Measurements from ENCODE around the gene PTPRT.

Gene PTPRT

GRCh38 chr20:42102000-42102399, 1087.7 kb downstream of the PTPRT start:
- H3K36me3 ChIP-seq (ENCODE audit: control insufficient read depth, insufficient read depth, low read length): no peaks in the 10 kb centered on the region
- H3K4me1 ChIP-seq (ENCODE audit: control insufficient read depth, insufficient read depth, low read length): no peaks in the 10 kb centered on the region
- no peaks in the 10 kb centered on the region for H3K9me3 ChIP-seq (ENCODE audit: control insufficient read depth, insufficient read depth, low read depth, low read length)
- H3K9ac ChIP-seq (ENCODE audit: low read length): no peak overlapping the region
- no peak overlapping the region for H3K4me3 ChIP-seq (ENCODE audit: low read depth, low read length)
- H3K27ac ChIP-seq (ENCODE audit: low read depth, low read length): no peak overlapping the region
- no peaks in the 10 kb centered on the region for H3K27me3 ChIP-seq (ENCODE audit: control insufficient read depth, insufficient read depth, low read length)

DNA sequence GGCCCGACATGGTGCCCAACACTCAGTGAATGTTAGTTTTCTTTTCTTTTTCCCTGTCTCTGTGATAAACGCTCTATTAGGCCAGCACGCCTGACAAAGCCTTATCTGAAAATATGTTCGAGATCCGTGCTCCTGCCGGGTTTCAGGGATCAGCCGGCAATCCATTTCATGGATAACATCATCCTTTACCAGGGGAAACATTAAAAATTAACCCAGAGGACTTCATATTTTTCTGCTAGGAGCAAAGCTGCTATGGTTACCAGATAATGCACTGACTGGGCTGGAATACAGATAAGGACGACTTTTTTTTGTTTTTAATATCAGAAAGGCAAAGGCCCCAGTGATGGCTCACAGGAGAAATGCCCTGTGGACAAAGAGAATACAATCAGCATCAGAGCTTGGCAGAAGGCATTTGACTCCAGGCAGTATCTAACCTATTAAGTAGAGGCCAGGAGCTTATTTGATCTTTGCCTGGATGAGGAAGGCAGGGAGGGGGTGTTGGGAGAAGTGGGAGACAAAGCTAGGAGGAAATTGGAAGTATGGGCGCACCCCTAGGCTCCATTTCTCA, 1089.5 kb downstream of the PTPRT start:
- no peak overlapping the region for H3K9ac ChIP-seq (ENCODE audit: low read length)
- H3K36me3 ChIP-seq (ENCODE audit: control insufficient read depth, insufficient read depth, low read length): no peaks in the 10 kb centered on the region
- H3K9me3 ChIP-seq (ENCODE audit: control insufficient read depth, insufficient read depth, low read depth, low read length): no peaks in the 10 kb centered on the region
- no peaks in the 10 kb centered on the region for H3K27me3 ChIP-seq (ENCODE audit: control insufficient read depth, insufficient read depth, low read length)
- no peak overlapping the region for H3K4me3 ChIP-seq (ENCODE audit: low read depth, low read length)
- H3K4me1 ChIP-seq (ENCODE audit: control insufficient read depth, insufficient read depth, low read length): no peaks in the 10 kb centered on the region
- H3K27ac ChIP-seq (ENCODE audit: low read depth, low read length): no peak overlapping the region

- Histone ChIP-seq H3K27me3 (ENCODE audit: control insufficient read depth, insufficient read depth, low read length) (no peaks in the 10 kb centered on the region), H3K9me3 (ENCODE audit: control insufficient read depth, insufficient read depth, low read depth, low read length) (no peaks in the 10 kb centered on the region), H3K4me1 (ENCODE audit: control insufficient read depth, insufficient read depth, low read length) (no peaks in the 10 kb centered on the region), H3K27ac (ENCODE audit: low read depth, low read length) (no peak overlapping the region), H3K9ac (ENCODE audit: low read length) (no peak overlapping the region), H3K4me3 (ENCODE audit: low read depth, low read length) (no peak overlapping the region), H3K36me3 (ENCODE audit: control insufficient read depth, insufficient read depth, low read length) (no peaks in the 10 kb centered on the region)
These were observed 1090.6 kb downstream of the PTPRT start for GRCh38 chr20:42099101-42099500.

GRCh38 chr20:42098418-42098817, 1091.3 kb downstream of the PTPRT start:
- Histone ChIP-seq H3K27ac (ENCODE audit: low read depth, low read length) (no peak overlapping the region), H3K4me3 (ENCODE audit: low read depth, low read length) (no peak overlapping the region), H3K9me3 (ENCODE audit: control insufficient read depth, insufficient read depth, low read depth, low read length) (no peaks in the 10 kb centered on the region), H3K4me1 (ENCODE audit: control insufficient read depth, insufficient read depth, low read length) (no peaks in the 10 kb centered on the region), H3K36me3 (ENCODE audit: control insufficient read depth, insufficient read depth, low read length) (no peaks in the 10 kb centered on the region), H3K9ac (ENCODE audit: low read length) (no peak overlapping the region), H3K27me3 (ENCODE audit: control insufficient read depth, insufficient read depth, low read length) (no peaks in the 10 kb centered on the region)

GRCh38 chr20:42097741-42098140, 1092.0 kb downstream of the PTPRT start:
- Histone ChIP-seq H3K4me1 (ENCODE audit: control insufficient read depth, insufficient read depth, low read length) (no peaks in the 10 kb centered on the region), H3K36me3 (ENCODE audit: control insufficient read depth, insufficient read depth, low read length) (no peaks in the 10 kb centered on the region), H3K9me3 (ENCODE audit: control insufficient read depth, insufficient read depth, low read depth, low read length) (no peaks in the 10 kb centered on the region), H3K9ac (ENCODE audit: low read length) (no peak overlapping the region), H3K27me3 (ENCODE audit: control insufficient read depth, insufficient read depth, low read length) (no peaks in the 10 kb centered on the region; the same call in 1 of the 2 replicates), H3K27ac (ENCODE audit: low read depth, low read length) (no peak overlapping the region), H3K4me3 (ENCODE audit: low read depth, low read length) (no peak overlapping the region)

- H3K4me1 ChIP-seq (ENCODE audit: control insufficient read depth, insufficient read depth, low read length): no peaks in the 10 kb centered on the region
- H3K36me3 ChIP-seq (ENCODE audit: control insufficient read depth, insufficient read depth, low read length): no peaks in the 10 kb centered on the region
- H3K9me3 ChIP-seq (ENCODE audit: control insufficient read depth, insufficient read depth, low read depth, low read length): no peaks in the 10 kb centered on the region
- no peak overlapping the region for H3K9ac ChIP-seq (ENCODE audit: low read length)
- H3K4me3 ChIP-seq (ENCODE audit: low read depth, low read length): no peak overlapping the region
- peaks cover 3% of the 10 kb centered on the region; the same call in 1 of the 2 replicates for H3K27me3 ChIP-seq (ENCODE audit: control insufficient read depth, insufficient read depth, low read length)
- H3K27ac ChIP-seq (ENCODE audit: low read depth, low read length): no peak overlapping the region
These were observed 1094.5 kb downstream of the PTPRT start for GRCh38 chr20:42095221-42095620.

- no peak overlapping the region for H3K9ac ChIP-seq (ENCODE audit: low read length)
- no peaks in the 10 kb centered on the region for H3K9me3 ChIP-seq (ENCODE audit: control insufficient read depth, insufficient read depth, low read depth, low read length)
- no peak overlapping the region for H3K4me3 ChIP-seq (ENCODE audit: low read depth, low read length)
- no peaks in the 10 kb centered on the region for H3K36me3 ChIP-seq (ENCODE audit: control insufficient read depth, insufficient read depth, low read length)
- H3K4me1 ChIP-seq (ENCODE audit: control insufficient read depth, insufficient read depth, low read length): no peaks in the 10 kb centered on the region
- H3K27ac ChIP-seq (ENCODE audit: low read depth, low read length): no peak overlapping the region
- H3K27me3 ChIP-seq (ENCODE audit: control insufficient read depth, insufficient read depth, low read length): peaks cover 3% of the 10 kb centered on the region; the same call in 1 of the 2 replicates
These were observed 1095.9 kb downstream of the PTPRT start for GRCh38 chr20:42093542-42094440.

- no peak overlapping the region for H3K9ac ChIP-seq (ENCODE audit: low read length)
- no peak overlapping the region for H3K4me3 ChIP-seq (ENCODE audit: low read depth, low read length)
- H3K27me3 ChIP-seq (ENCODE audit: control insufficient read depth, insufficient read depth, low read length): peaks cover 3% of the 10 kb centered on the region; the same call in 1 of the 2 replicates
- H3K27ac ChIP-seq (ENCODE audit: low read depth, low read length): no peak overlapping the region
- no peaks in the 10 kb centered on the region for H3K9me3 ChIP-seq (ENCODE audit: control insufficient read depth, insufficient read depth, low read depth, low read length)
- H3K4me1 ChIP-seq (ENCODE audit: control insufficient read depth, insufficient read depth, low read length): no peaks in the 10 kb centered on the region
- no peaks in the 10 kb centered on the region for H3K36me3 ChIP-seq (ENCODE audit: control insufficient read depth, insufficient read depth, low read length)
These were observed 1096.7 kb downstream of the PTPRT start for GRCh38 chr20:42093041-42093440.

- no peaks in the 10 kb centered on the region for H3K36me3 ChIP-seq (ENCODE audit: control insufficient read depth, insufficient read depth, low read length)
These were observed 1104.3 kb downstream of the PTPRT start for GRCh38 chr20:42085366-42085765.

GRCh38 chr20:42083280-42083679, 1106.4 kb downstream of the PTPRT start:
- Histone ChIP-seq H3K4me1 (ENCODE audit: control insufficient read depth, insufficient read depth, low read length) (no peaks in the 10 kb centered on the region), H3K4me3 (ENCODE audit: low read depth, low read length) (no peak overlapping the region), H3K36me3 (ENCODE audit: control insufficient read depth, insufficient read depth, low read length) (no peaks in the 10 kb centered on the region), H3K9me3 (ENCODE audit: control insufficient read depth, insufficient read depth, low read depth, low read length) (no peaks in the 10 kb centered on the region), H3K9ac (ENCODE audit: low read length) (no peak overlapping the region), H3K27me3 (ENCODE audit: control insufficient read depth, insufficient read depth, low read length) (no peaks in the 10 kb centered on the region), H3K27ac (ENCODE audit: low read depth, low read length) (no peak overlapping the region)

More at GRCh38 chr20:42085366-42085765, 1104.3 kb downstream of the PTPRT start:
- Histone ChIP-seq H3K27ac (ENCODE audit: low read depth, low read length) (no peak overlapping the region), H3K4me3 (ENCODE audit: low read depth, low read length) (no peak overlapping the region), H3K9me3 (ENCODE audit: control insufficient read depth, insufficient read depth, low read depth, low read length) (no peaks in the 10 kb centered on the region), H3K4me1 (ENCODE audit: control insufficient read depth, insufficient read depth, low read length) (no peaks in the 10 kb centered on the region), H3K9ac (ENCODE audit: low read length) (no peak overlapping the region), H3K27me3 (ENCODE audit: control insufficient read depth, insufficient read depth, low read length) (no peaks in the 10 kb centered on the region)

GRCh38 chr20:42082611-42083010, 1107.1 kb downstream of the PTPRT start:
- Histone ChIP-seq H3K9me3 (ENCODE audit: control insufficient read depth, insufficient read depth, low read depth, low read length) (no peaks in the 10 kb centered on the region), H3K27ac (ENCODE audit: low read depth, low read length) (no peak overlapping the region), H3K4me1 (ENCODE audit: control insufficient read depth, insufficient read depth, low read length) (no peaks in the 10 kb centered on the region), H3K9ac (ENCODE audit: low read length) (no peak overlapping the region), H3K36me3 (ENCODE audit: control insufficient read depth, insufficient read depth, low read length) (no peaks in the 10 kb centered on the region), H3K27me3 (ENCODE audit: control insufficient read depth, insufficient read depth, low read length) (no peaks in the 10 kb centered on the region), H3K4me3 (ENCODE audit: low read depth, low read length) (no peak overlapping the region)

Measured in HUES6 (cell line).